Stimulated activated CD8-positive, alpha-beta memory T cell treated with anti-CD3 and anti-CD28 coated beads, Interleukin-4, amount 100 ng/mL, for 48 hours (primary cell): Measurements from ENCODE around the gene KLHL20.
"Not testable (repeated sequence)": the region's sequence is repeated elsewhere in the genome, so short reads cannot be mapped to it uniquely, and the experiment has no call there.

ENCODE experiments used
- DNase-seq: peaks from one replicate; pipeline ENCODE4 v3.0.0-alpha.2; 2020

The KLHL20 gene, protein sequence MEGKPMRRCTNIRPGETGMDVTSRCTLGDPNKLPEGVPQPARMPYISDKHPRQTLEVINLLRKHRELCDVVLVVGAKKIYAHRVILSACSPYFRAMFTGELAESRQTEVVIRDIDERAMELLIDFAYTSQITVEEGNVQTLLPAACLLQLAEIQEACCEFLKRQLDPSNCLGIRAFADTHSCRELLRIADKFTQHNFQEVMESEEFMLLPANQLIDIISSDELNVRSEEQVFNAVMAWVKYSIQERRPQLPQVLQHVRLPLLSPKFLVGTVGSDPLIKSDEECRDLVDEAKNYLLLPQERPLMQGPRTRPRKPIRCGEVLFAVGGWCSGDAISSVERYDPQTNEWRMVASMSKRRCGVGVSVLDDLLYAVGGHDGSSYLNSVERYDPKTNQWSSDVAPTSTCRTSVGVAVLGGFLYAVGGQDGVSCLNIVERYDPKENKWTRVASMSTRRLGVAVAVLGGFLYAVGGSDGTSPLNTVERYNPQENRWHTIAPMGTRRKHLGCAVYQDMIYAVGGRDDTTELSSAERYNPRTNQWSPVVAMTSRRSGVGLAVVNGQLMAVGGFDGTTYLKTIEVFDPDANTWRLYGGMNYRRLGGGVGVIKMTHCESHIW

DNA sequence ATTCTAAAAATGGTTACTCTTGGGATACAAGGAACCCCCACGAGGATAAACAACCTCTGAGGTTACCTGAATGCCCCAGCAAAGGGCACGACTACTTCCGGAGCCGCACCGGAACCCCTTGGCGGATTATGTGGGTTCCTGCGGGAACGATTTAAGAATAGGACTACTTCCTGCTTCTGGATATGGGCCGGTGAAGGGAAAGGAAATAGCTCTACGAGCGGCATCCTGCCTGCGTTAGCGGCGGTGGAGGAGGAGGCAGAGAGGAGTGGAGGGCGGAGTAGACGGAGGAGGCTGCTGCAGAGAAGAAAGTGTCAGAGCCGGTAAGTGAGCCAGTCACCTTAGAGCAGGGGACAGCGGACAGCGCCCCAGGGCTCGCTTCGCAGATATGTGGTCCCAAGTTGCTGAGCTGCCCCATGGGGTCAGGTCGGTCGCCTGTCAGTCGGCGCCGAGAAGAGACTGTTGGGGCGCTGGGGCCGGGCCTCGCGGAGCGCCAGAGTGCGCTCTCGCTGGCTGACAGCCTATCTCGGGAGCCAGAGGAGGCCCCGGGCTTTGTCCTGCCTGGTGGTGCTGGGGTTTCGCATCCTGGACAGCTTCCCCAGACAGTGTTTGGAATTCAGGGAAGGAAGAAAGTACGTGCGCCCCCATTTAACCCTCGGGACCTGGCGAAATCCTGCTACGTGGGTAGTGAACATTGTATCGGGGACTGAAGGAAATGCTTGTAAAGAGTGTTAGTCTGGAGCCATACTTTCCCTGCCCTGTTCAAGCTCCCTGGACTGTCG is at the start of gene KLHL20:
Gene KLHL20 (plus strand): TSS at position 223 of the 779 bp plus-strand sequence. CDS start 1,063 bp downstream, outside the sequence.
- DNase-seq: peak; percentile 86

DNA sequence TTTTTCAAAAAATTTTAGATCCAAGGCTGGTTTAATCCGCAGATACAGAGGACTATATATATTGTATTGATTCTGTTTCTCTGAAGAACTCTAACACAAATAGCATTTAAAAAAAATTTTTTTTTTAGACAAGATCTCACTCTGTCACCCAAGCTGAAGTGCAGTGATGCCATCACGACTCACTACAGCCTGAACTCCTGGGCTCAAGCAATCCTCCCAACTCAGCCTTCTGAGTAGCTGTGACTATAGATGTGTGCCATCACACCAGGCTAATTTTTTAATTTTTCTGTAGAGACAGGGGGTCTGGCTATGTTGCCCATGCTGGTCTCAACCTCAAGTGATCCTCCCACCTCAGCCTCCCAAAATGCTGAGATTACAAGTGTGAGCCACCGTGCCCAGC is 48.1 kb upstream of the KLHL20 start:
- no peak for DNase-seq

DNA sequence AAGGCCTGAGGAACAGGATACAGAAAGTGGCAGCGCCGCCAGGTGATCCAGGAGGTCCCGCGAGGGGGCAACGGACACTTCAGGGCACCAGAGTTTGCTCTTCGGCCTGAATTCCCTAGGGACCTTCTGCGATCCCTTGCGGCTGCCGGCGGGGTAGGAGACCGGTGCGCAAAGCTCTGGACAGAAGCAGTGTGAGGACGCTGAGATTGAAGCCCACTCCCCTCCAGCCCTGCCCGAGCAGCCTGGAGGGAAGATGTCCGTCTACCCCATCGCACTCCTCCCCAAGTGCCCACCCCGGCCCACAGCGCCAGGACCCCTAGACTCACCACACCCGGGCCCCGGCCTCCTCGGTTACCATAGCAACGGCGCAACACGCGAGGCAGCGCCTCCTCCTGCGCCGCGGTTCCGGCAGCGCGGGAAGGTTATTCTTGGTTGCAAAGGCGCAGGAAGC is 45.3 kb upstream of the KLHL20 start, which contains the start of gene ANKRD45:
Gene ANKRD45 (minus strand): TSS at position 361 of the 451 bp plus-strand sequence. CDS start 10,433 bp downstream, outside the sequence.
- DNase-seq: peak; percentile 36

DNA sequence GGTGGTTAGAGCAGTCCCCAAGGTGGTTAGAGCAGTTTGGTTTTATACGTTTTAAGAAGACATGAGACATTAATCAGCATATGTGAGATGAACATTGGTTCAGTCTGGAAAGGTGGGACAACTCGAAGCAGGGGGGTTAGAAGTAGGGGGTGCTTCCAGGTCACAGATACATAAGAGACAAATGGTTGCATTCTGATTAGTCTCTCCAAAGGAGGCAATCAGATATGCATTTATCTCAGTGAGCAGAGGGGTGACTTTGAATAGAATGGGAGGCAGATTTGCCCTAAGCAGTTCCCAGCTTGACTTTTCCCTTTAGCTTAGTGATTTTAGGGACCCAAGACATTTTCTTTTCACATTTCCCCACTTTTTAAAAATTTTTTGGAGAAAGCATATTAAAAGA is 40.3 kb upstream of the KLHL20 start:
- DNase-seq: not testable (repeated sequence)

DNA sequence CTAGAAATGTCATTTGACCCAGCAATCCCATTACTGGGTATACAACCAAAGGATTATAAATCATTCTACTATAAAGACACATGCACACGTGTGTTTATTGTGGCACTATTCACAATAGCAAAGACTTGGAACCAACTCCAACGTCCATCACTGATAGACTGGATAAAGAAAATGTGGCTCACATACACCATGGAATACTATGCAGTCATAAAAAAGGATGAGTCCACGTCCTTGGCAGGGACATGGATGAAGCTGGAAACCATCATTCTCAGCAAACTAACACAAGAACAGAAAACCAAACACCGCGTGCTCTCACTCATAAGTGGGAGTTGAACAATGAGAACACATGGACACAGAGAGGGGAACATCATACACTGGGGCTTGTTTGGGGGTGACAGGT is 34.6 kb upstream of the KLHL20 start:
- DNase-seq: not testable (repeated sequence)

DNA sequence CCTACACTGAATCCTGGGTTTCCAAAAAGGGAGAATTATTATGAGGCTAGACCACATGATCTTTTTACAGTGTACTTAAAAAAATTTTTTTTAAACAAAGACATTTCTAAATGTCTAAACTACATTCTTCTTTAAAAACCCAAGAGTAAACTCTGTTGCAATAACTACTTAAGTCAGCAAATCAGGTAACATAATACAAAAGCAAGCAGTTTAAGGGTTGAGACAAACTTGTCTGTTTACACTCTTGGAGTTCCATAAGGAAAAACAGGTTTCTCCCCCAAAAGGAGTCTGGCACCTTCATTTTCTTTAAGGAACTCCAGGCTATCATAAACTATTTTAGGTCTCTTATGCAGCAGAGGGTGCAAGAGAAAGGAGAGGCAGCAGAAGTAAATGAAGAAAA is 32.6 kb upstream of the KLHL20 start:
- DNase-seq: no peak

DNA sequence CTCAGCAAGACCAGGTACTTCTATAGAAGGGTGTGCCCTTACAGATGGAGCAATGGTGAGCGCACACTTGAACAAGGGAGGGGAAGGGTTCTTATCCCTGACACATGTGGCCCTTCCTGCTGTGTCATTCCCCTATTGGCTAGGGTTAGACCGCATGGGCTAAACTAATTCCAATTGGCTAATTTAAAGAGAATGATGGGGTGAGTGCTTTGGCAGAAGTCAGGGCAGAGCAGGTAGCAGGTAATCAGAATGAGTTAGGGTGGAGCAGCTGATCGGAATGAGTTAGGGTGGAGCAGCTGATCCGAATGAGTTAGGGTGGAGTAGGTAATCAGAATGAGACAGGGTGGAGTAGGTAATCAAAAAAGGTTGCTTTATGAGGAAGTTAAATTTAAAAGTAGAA is 30.9 kb upstream of the KLHL20 start:
- DNase-seq: not testable (repeated sequence)

DNA sequence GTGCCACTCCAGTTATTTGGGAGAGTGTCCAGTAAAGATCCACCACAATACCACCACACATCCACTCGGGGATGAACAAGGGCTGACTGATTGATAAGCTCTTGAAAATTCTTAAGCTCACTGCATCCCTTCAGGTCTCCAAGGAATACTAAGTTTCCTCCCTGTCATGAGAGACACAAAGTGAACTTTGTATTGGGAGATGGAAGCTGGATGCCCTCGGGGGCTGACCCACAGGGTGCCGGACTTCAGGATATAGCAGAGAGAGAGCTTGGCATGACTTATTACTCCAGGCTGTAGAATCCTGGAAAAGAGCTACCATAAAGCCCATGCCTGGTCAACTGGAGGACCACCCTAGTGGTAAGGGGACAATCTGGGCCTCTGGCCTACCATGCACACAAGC is 29.7 kb upstream of the KLHL20 start:
- DNase-seq: not testable (repeated sequence)

DNA sequence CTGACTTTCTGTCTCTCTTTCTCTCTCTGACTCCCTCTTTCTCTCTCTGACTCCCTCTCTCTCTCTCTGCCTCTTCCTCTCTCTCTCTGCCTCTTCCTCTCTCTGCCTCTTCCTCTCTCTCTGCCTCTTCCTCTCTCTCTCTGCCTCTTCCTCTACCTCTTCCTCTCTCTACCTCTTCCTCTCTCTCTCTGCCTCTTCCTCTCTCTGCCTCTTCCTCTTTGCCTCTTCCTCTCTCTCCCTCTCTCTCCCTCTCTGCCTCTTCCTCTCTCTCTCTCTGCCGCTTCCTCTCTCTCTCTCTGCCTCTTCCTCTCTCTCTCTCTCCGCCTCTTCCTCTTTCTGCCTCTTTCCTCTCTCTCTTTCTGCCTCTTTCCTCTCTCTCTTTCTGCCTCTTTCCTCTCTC is 26.5 kb upstream of the KLHL20 start:
- no peak for DNase-seq

DNA sequence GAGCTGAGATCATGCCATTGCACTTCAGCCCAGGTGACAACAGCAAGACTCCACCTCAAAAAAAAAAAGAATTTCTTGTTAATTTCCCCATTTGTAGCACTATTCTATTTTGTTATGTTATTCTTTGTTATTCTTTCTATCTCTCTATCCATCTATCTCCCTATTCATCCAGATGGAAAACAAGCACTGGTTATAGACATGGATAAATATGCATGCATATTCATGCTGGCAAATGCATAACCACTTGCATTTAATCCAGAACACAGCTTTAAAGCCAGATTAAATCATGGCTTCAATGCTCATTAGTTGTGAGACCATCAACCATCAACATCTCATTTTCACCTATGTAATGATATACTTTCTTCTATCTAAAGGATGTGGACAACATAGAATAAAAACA is 21.5 kb upstream of the KLHL20 start:
- no peak for DNase-seq

DNA sequence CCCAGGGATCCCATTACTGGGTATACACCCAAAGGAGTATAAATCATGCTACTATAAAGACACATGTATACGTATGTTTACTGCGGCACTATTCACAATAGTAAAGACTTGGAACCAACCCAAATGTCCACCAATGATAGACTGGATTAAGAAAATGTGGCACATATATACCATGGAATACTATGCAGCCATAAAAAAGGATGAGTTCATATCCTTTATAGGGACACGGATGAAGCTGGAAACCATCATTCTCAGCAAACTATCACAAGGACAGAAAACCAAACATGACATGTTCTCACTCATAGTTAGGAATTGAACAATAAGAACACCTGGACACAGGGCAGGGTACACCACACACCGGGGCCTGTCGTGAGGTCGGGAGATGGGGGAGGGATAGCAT is 13.5 kb upstream of the KLHL20 start:
- not testable (repeated sequence) for DNase-seq

DNA sequence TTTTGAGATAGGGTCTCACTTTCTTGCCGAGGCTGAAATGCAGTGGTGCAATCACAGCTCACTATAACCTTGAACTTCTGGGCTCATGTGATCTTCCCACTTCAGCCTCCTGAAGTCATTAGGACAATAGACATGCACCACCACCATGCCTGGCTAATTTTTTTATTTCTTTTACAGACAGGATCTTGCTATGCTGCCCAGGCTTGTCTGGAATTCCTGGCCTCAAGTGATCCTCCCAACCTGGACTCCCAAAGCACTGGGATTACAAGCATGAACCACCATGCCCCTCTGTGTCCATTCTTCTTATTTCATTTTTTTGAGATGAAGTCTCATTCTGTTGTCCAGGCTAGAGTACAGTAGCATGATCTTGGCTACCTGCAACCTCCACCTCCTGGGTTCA is 12.0 kb upstream of the KLHL20 start:
- no peak for DNase-seq

DNA sequence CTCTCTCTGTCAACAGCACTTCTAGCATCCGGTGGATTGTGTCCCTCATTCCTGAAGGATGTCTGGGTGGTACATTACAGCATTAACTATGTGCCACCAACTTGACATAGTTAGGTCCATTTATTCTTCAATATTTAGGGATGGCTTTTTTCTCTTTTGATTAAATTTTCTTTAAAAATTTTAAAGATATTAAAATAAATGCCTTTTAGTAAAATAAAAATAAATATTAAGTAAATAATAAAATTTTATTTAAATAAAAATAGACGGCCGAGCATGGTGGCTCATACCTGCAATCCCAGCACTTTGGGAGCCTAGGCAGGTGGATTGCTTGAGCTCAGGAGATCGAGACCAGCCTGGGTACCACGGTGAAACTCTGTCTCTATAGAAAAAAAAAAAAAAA is 9.7 kb upstream of the KLHL20 start:
- no peak for DNase-seq

DNA sequence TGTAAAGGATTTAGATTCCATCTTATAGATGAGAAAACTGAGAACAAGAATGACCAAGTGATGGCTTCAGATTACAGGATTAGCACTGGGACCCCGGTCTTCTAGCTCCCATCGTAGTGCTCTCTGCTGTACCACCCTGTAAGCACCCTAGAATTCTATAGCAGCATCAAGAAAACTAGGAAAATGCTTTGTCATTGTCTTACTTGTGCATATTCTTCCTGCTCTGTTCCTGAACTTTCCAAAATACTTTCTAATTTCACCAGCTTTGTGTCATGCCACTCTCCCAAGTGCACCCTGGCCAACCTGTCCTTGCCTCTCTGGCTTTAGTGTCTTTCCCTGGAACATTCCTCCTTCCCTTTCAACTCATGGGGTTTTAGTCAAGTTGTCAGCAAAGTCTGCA is 6.0 kb upstream of the KLHL20 start:
- DNase-seq: no peak

DNA sequence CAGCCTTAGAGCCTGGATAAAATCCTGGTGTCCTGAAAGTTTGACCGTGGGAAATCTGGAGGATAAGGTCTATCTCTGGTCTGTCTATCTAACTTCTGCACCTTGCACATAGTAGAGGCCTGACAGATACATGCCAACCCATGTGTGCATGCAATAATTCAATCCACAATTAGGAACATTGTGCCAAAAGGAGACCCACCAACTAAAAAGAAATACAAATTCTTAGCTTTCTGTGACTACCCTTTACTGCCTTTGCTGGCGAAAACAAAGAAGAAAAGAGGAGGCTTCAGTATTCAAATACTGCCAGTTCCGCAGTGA is 381 bp upstream of the KLHL20 start:
- no peak for DNase-seq

DNA sequence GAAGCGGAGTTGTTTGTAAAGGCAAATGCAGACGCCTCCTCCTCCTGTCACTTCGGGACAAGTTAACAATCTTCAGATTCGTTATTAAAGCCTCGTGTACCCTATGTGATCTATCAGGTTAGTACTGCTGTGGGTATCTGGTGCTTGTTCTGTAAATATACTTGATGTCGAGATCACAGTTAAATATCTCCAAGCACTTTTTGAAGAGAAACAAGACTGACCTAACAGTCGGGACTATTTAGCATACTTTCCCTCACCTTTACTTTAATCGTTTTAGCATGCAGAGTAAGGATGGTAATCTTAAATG is 710 bp downstream of the KLHL20 start:
- no peak for DNase-seq

DNA sequence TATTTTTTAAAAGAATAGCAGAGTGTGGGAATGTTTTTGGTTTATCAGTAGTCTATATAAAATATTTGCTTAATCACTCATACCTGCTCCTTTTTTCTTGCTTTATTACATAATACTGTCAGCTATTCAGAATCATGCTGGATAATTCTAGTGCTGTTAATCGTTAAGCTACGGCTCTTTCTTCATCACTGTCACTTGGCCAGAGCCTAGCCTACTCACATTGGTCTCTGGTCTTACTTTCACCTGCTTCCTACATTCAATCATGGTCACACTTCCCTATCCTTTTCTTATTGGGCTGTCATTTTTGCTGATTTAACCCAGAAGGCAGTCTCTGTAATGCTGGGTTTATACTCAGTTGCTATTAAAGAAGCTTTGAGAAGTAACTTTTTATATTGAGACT is 2.5 kb downstream of the KLHL20 start:
- no peak for DNase-seq

DNA sequence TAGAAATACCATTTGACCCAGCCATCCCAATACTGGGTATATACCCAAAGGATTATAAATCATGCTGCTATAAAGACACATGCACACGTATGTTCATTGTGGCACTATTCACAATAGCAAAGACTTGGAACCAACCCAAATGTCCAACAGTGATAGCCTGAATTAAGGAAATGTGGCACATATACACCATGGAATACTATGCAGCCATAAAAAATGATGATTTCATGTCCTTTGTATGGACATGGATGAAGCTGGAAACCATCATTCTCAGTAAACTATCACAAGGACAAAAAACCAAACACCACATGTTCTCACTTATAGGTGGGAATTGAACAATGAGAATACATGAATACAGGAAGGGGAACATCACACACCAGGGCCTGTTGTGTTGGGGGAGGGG is 16.6 kb downstream of the KLHL20 start:
- DNase-seq: not testable (repeated sequence)

DNA sequence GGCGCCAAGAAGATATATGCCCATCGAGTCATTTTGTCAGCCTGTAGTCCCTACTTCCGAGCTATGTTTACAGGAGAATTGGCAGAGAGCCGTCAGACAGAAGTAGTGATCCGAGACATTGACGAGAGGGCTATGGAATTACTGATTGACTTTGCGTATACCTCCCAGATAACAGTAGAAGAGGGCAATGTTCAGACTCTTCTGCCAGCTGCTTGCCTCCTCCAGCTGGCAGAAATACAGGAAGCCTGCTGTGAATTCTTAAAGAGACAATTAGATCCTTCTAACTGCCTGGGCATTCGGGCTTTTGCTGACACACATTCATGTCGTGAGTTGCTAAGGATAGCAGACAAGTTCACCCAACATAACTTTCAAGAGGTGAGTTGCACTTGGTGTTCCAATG is 19.1 kb downstream of the KLHL20 start:
- no peak for DNase-seq

DNA sequence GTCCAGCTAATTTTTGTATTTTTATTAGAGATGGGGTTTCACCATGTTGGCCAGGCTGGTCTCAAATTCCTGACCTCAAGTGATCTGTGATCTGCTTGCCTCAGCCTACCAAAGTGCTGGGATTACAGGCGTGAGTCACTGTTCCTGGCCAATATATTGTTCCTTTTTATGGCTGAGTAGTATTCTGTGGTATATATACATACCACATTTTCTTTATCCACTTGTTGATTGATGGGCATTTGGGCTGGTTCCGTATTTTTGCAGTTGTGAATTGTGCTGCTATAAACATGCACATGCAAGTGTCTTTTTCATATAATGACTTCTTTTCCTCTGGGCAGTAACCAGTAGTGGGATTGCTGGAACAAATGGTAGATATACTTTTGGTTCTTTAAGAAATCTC is 21.3 kb downstream of the KLHL20 start:
- not testable (repeated sequence) for DNase-seq

DNA sequence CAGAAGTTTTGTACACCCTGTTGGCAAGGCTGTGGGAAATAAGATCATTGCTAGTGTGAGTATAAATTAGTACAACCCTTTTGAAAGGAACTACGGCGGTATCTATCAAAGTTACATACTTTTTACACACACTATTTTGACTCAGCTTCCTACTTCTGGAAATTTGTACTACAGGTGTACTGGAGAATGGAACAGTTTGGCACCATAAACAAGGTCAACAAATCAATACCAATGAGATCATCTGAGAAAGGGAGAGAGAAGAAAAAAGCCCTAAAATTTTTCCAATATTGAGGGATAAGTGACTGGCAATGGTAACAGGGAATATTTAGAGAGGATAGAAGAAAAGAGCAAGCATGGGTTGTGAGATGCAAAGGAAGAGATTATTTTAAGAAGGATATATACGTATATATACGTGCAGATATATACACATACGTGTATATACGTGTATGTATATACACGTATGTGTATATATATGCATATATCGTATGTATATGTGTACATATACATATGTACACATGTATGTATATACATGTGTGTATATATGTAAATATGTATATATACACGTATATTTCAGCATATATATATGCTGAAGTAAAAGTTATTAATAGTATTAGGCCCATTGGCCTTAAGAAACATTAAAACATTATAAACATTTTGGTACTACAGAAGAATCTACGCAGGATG is 27.6 kb downstream of the KLHL20 start:
- DNase-seq: no peak

DNA sequence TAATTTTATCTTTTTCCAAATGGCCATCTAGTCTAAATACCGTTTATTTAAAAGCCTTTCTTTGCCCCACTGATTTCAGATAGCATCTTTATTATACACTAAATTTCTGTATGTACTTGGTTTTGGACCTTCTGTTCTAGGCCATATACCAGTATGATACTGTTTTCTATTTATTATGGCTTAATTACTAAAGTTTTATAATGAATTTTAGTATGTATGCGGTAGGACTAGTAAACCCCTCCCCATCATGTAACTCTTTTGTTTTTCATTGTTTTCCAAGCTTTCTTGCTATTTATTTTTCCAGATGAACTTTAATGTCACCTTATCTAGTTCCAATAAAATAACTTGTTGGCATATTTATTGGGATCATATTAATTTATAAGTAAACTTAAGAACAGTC is 29.9 kb downstream of the KLHL20 start:
- DNase-seq: no peak

DNA sequence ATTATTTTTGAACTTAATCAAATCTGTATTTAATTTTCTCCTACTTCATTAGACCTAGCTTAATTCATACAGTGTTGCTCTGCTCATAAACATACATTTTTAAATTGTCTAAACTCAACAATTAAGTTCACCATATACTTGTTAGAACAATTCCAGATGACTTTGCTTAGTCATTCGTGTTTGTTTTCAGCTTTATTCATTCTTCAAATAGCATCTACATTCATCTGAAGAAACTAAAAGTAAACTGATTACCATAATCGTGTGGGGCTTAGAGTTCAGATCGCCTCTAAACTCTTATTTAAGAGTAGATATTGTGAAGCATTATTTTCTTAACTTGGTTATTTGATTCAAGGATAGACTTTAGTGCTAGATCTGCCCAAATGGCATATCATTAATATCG is 34.4 kb downstream of the KLHL20 start:
- DNase-seq: no peak
